Measurements from ENCODE around the gene TLX1.

The TLX1 gene

DNA sequence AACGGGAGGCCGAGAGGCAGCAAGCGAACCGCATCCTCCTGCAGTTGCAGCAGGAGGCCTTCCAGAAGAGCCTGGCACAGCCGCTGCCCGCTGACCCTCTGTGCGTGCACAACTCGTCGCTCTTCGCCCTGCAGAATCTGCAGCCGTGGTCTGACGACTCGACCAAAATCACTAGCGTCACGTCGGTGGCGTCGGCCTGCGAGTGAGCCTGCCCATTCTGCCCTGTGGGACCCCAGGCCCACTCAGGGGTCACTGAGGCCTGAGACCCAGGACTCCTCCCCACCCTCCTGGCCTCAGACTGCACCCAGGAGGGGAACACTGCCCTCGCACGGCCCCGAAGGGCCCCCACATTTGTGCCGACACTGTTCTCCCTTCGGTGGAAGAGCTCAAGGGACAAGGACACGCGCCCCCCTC lies 5.6 kb downstream of the TLX1 start:
- TF ChIP-seq USF1 (IDR thresholded peaks at IDR 0.05) (no peak), CEBPB (IDR thresholded peaks at IDR 0.05) (no peak), MAX (IDR thresholded peaks at IDR 0.05) (no peak), CREB1 (IDR thresholded peaks at IDR 0.05; ENCODE audit: low read depth) (no peak), FOXM1 (IDR thresholded peaks at IDR 0.05; ENCODE audit: borderline replicate concordance, low read depth) (no peak), TCF12 (IDR thresholded peaks at IDR 0.05; ENCODE audit: low read depth) (no peak)

GRCh38 chr10:101137271-101137670 lies 6.2 kb downstream of the TLX1 start:
- TF ChIP-seq FOXM1 (IDR thresholded peaks at IDR 0.05; ENCODE audit: borderline replicate concordance, low read depth) (no peak), CEBPB (IDR thresholded peaks at IDR 0.05) (no peak), TCF12 (IDR thresholded peaks at IDR 0.05; ENCODE audit: low read depth) (no peak), YY1 (IDR thresholded peaks at IDR 0.05; ENCODE audit: low read depth) (no peak), ZBTB7A (IDR thresholded peaks at IDR 0.05; ENCODE audit: low read depth) (no peak), NFIC (IDR thresholded peaks at IDR 0.05) (no peak), REST (IDR thresholded peaks at IDR 0.05; ENCODE audit: low read depth) (no peak), EP300 (IDR thresholded peaks at IDR 0.05; ENCODE audit: borderline replicate concordance) (no peak), CREB1 (IDR thresholded peaks at IDR 0.05; ENCODE audit: low read depth) (no peak), EGR1 (IDR thresholded peaks at IDR 0.05) (no peak), RAD21 (IDR thresholded peaks at IDR 0.05; ENCODE audit: low read depth) (no peak), TEAD4 (IDR thresholded peaks at IDR 0.05) (no peak), USF1 (IDR thresholded peaks at IDR 0.05) (no peak), MAX (IDR thresholded peaks at IDR 0.05) (no peak), TAF1 (IDR thresholded peaks at IDR 0.05; ENCODE audit: low read depth) (no peak)

- TF ChIP-seq MAX (IDR thresholded peaks at IDR 0.05) (no peak), CEBPB (IDR thresholded peaks at IDR 0.05) (no peak), ZBTB7A (IDR thresholded peaks at IDR 0.05; ENCODE audit: low read depth) (0 out of 2 replicates have a peak, but pooled peaks have one; percentile 27)
These were observed 7.8 kb downstream of the TLX1 start for GRCh38 chr10:101138788-101139420.

DNA sequence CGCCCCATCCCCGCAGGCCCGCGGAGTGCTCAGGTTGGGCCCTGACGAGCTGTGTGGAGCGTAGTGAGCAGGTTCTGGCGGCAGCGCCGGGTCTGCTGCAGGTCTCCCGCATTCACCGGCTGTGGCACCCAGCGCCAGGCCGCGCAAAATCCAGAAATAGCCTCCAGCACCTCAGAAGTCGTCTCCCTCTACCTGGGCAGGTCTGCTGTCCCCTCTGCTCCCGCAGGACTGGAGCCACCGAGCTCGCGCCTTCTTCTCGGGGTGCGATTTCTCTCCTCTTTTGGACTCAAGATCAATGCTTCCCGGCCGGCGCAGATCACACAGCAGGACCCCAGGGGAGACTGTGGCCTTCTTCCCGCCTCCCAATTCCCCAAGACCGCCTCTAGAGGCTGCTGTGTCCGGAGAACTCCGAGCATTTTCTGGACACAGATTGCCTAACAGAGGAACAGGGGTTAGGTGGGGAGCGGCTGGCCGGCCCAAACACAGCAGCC lies 8.4 kb downstream of the TLX1 start:
- TF ChIP-seq TEAD4 (IDR thresholded peaks at IDR 0.05) (no peak), CREB1 (IDR thresholded peaks at IDR 0.05; ENCODE audit: low read depth) (no peak), TCF12 (IDR thresholded peaks at IDR 0.05; ENCODE audit: low read depth) (no peak), TAF1 (IDR thresholded peaks at IDR 0.05; ENCODE audit: low read depth) (no peak), NFIC (IDR thresholded peaks at IDR 0.05) (no peak), FOXM1 (IDR thresholded peaks at IDR 0.05; ENCODE audit: borderline replicate concordance, low read depth) (no peak), RAD21 (IDR thresholded peaks at IDR 0.05; ENCODE audit: low read depth) (no peak), MAX (IDR thresholded peaks at IDR 0.05) (no peak), REST (IDR thresholded peaks at IDR 0.05; ENCODE audit: low read depth) (no peak), USF1 (IDR thresholded peaks at IDR 0.05) (no peak), YY1 (IDR thresholded peaks at IDR 0.05; ENCODE audit: low read depth) (no peak), EGR1 (IDR thresholded peaks at IDR 0.05) (no peak), CEBPB (IDR thresholded peaks at IDR 0.05) (no peak), ZBTB7A (IDR thresholded peaks at IDR 0.05; ENCODE audit: low read depth) (no peak)

Measured in Ishikawa (cell line).